PC-3 (cell line): ENCODE measurements around the gene CAMK4. TPM values are rescaled to one million over a fixed set of nuclear protein-coding genes. Genes with fewer than 3 reads are reported as not detected.

Source experiments
- ATAC-seq: fragments of 200-7000 bp; cut with Tn5 transposase; 2 replicates; pipeline ENCODE4 v1.9.1; 2020; ENCODE audit warnings: mild to moderate bottlenecking, moderate library complexity
- BruUV-seq: library from RNA; stranded (reverse); fragments of 400-500 nt; replicated peaks from 2 replicates; lab custom pipeline; 2021; lab: Mats Ljungman, UMichigan
- CTCF ChIA-PET: fragments of 300-600 bp; sonication (Branson Sonifier 250); formaldehyde crosslinking; loops from one replicate; lab custom pipeline; 2022; ENCODE audit warnings: antibody characterized with exemption; lab: Charles Lee
- POLR2A ChIA-PET: fragments of 300-600 bp; sonication (Branson Sonifier 250); formaldehyde crosslinking; loops from one replicate; lab custom pipeline; 2022; ENCODE audit warnings: antibody characterized with exemption; ENCODE audit not compliant: unreplicated experiment; lab: Charles Lee
- DNase-seq: peaks from one replicate; pipeline ENCODE4 v3.0.0-alpha.2; 2015
- H2AFZ ChIP-seq: fragments of 300-600 bp; sonication (generic); 2 replicates; pipeline ENCODE4 v1.6.0; 2016; ENCODE audit warnings: antibody characterized with exemption, low read length
- H3F3A ChIP-seq: fragments of 300-600 bp; sonication (generic); one replicate; pipeline ENCODE4 v1.6.0; 2017; ENCODE audit warnings: antibody characterized with exemption, low read length, control low read depth, mild to moderate bottlenecking; ENCODE audit not compliant: unreplicated experiment
- H3K27ac ChIP-seq: fragments of 300-600 bp; sonication (generic); 2 replicates; pipeline ENCODE4 v1.5.1; 2016; ENCODE audit warnings: mild to moderate bottlenecking, low read length
- H3K27me3 ChIP-seq: fragments of 300-600 bp; sonication (generic); 2 replicates; pipeline ENCODE4 v1.6.1; 2016; ENCODE audit warnings: low read length, mixed read lengths
- H3K36me3 ChIP-seq: fragments of 300-600 bp; sonication (generic); 2 replicates; pipeline ENCODE4 v1.6.1; 2016; ENCODE audit warnings: low read depth, mixed run types, low read length, mixed read lengths
- H3K4me1 ChIP-seq: fragments of 300-600 bp; sonication (generic); 2 replicates; pipeline ENCODE4 v1.5.1; 2016; ENCODE audit warnings: low read length; ENCODE audit not compliant: insufficient read depth
- H3K4me2 ChIP-seq: fragments of 300-600 bp; sonication (generic); 2 replicates; pipeline ENCODE4 v1.6.0; 2016; ENCODE audit warnings: low read length
- H3K4me3 ChIP-seq: fragments of 300-600 bp; sonication (generic); 2 replicates; pipeline ENCODE4 v1.5.1; 2016; ENCODE audit warnings: mild to moderate bottlenecking, low read length, mixed read lengths
- H3K79me2 ChIP-seq: fragments of 300-600 bp; sonication (generic); 2 replicates; pipeline ENCODE4 v1.6.1; 2017; ENCODE audit warnings: low read length, mixed read lengths
- H3K9ac ChIP-seq: fragments of 300-600 bp; sonication (generic); 2 replicates; pipeline ENCODE4 v1.6.0; 2016; ENCODE audit warnings: mild to moderate bottlenecking, low read length
- H3K9me2 ChIP-seq: fragments of 300-600 bp; sonication (generic); replicated peaks from 2 replicates; pipeline ENCODE4 v1.6.1; 2016; ENCODE audit warnings: mixed run types, low read length, mixed read lengths
- H3K9me3 ChIP-seq: fragments of 300-600 bp; sonication (generic); 2 replicates; pipeline ENCODE4 v1.6.1; 2016; ENCODE audit warnings: low read length, mixed read lengths
- H4K20me1 ChIP-seq: fragments of 300-600 bp; sonication (generic); 2 replicates; pipeline ENCODE4 v1.6.1; 2016; ENCODE audit warnings: low read length, mixed read lengths
- CTCF ChIP-seq: fragments of 300-600 bp; sonication (generic); conservative IDR thresholded peaks from 2 replicates; pipeline ENCODE4 v1.5.1; 2017; ENCODE audit warnings: antibody characterized with exemption, low read depth, mild to moderate bottlenecking, low read length
- EZH2 ChIP-seq: fragments of 300-600 bp; sonication (generic); IDR thresholded peaks from one replicate; pipeline ENCODE4 v1.6.1; 2017; ENCODE audit warnings: antibody characterized with exemption, mild to moderate bottlenecking, low read length; ENCODE audit not compliant: unreplicated experiment
- EZH2phosphoT487 ChIP-seq: fragments of 300-600 bp; sonication (generic); IDR thresholded peaks from 2 replicates; pipeline ENCODE4 v1.6.1; 2018; ENCODE audit warnings: mild to moderate bottlenecking, antibody characterized with exemption, low read length, borderline replicate concordance
- intact Hi-C: fragments of 100-400 bp; cut with micrococcal nuclease; formaldehyde crosslinking; loops from 2 replicates; pipeline ENCODE4 v1.9.0; 2023
- total RNA-seq: library from RNA; depleted of rRNA; stranded (reverse); fragments of >200 nt; gene quantifications from 2 replicates; pipeline ENCODE4 v1.2.3, GENCODE V29; 2014

Gene CAMK4
- total RNA-seq, 1 experiment from 2014 or later: 0.55 TPM

- POLR2A ChIA-PET: no interaction called here
- intact Hi-C loops: no loop called here
- ATAC-seq: no peak
Observed at GRCh38 chr5:111282798-111283197, 58.6 kb downstream of the CAMK4 start.

GRCh38 chr5:111284825-111285224 lies 60.6 kb downstream of the CAMK4 start:
- intact Hi-C loops: no loop called here
- H3F3A ChIP-seq: no peaks in the 10 kb centered on the region
- H3K79me2 ChIP-seq: no peaks in the 10 kb centered on the region
- no peak overlapping the region for H3K27ac ChIP-seq
- ATAC-seq: no peak
- H3K4me1 ChIP-seq: no peaks in the 10 kb centered on the region
- TF ChIP-seq CTCF: no peak
- TF ChIP-seq EZH2: no peak
- TF ChIP-seq EZH2phosphoT487: no peak
- no TSS peak for BruUV-seq
- H3K9ac ChIP-seq: no peak overlapping the region
- no peaks in the 10 kb centered on the region for H3K36me3 ChIP-seq
- H2AFZ ChIP-seq: no peak overlapping the region
- no peaks in the 10 kb centered on the region for H3K9me3 ChIP-seq
- no peak overlapping the region for H3K4me3 ChIP-seq
- no peaks in the 10 kb centered on the region for H3K9me2 ChIP-seq
- ChIA-PET CTCF (no interaction called here), POLR2A (no interaction called here)
- peaks cover 26% of the 10 kb centered on the region for H3K27me3 ChIP-seq
- DNase-seq: no peak
- no peaks in the 10 kb centered on the region for H4K20me1 ChIP-seq
- H3K4me2 ChIP-seq: no peak overlapping the region

More at GRCh38 chr5:111282798-111283197, 58.6 kb downstream of the CAMK4 start:
- no peak overlapping the region for H3K9ac ChIP-seq
- no peak overlapping the region for H3K27ac ChIP-seq
- no peaks in the 10 kb centered on the region for H3K79me2 ChIP-seq
- no peaks in the 10 kb centered on the region for H4K20me1 ChIP-seq
- no peaks in the 10 kb centered on the region for H3F3A ChIP-seq
- no peak overlapping the region for H3K4me3 ChIP-seq
- no peak for TF ChIP-seq CTCF
- no peak for TF ChIP-seq EZH2phosphoT487
- no peak for TF ChIP-seq EZH2
- H3K9me2 ChIP-seq: no peaks in the 10 kb centered on the region
- no peaks in the 10 kb centered on the region for H3K36me3 ChIP-seq
- peaks cover 26% of the 10 kb centered on the region for H3K27me3 ChIP-seq
- no peaks in the 10 kb centered on the region for H3K9me3 ChIP-seq
- no TSS peak for BruUV-seq
- H2AFZ ChIP-seq: no peak overlapping the region
- no peaks in the 10 kb centered on the region for H3K4me1 ChIP-seq
- DNase-seq: no peak
- CTCF ChIA-PET: no interaction called here
- no peak overlapping the region for H3K4me2 ChIP-seq

- Histone ChIP-seq H2AFZ (no peak overlapping the region), H3K9me2 (no peaks in the 10 kb centered on the region), H3F3A (no peaks in the 10 kb centered on the region), H3K4me2 (no peak overlapping the region), H3K36me3 (no peaks in the 10 kb centered on the region), H3K4me1 (no peaks in the 10 kb centered on the region), H3K9ac (no peak overlapping the region), H3K9me3 (no peaks in the 10 kb centered on the region), H3K27me3 (peaks cover 12% of the 10 kb centered on the region; the same call in 1 of the 2 replicates), H3K27ac (no peak overlapping the region), H4K20me1 (no peaks in the 10 kb centered on the region), H3K4me3 (no peak overlapping the region), H3K79me2 (no peaks in the 10 kb centered on the region)
- DNase-seq: no peak
- BruUV-seq: no TSS peak
- CTCF ChIA-PET: no interaction called here
- ATAC-seq: no peak
- TF ChIP-seq EZH2 (no peak), EZH2phosphoT487 (no peak), CTCF (no peak)
- intact Hi-C loops: no loop called here
- POLR2A ChIA-PET: no interaction called here
Observed at GRCh38 chr5:111294551-111294950, 70.4 kb downstream of the CAMK4 start.
